T-helper 17 cell (primary cell): ENCODE measurements around the gene PCDH19. TPM values are rescaled to one million over a fixed set of nuclear protein-coding genes. Genes with fewer than 3 reads are reported as not detected.

Source experiments
- ATAC-seq: fragments of 150-1000 bp; cut with Tn5 transposase; 2 replicates; pipeline ENCODE4 v1.10.0; 2021; ENCODE audit warnings: mild to moderate bottlenecking, moderate library complexity
- DNase-seq, 3 donors: peaks; one replicate each; pipeline versions ENCODE4 v3.0.0 to v3.0.0-alpha.2; 2020 to 2021
- H3K9me3 ChIP-seq: one replicate; pipeline ENCODE4 v1.7.0; 2013; ENCODE audit warnings: low read length, mild to moderate bottlenecking; ENCODE audit not compliant: control insufficient read depth, poor library complexity, severe bottlenecking
- H3K27ac Mint-ChIP-seq: one replicate; pipeline ENCODE4 v1.8.0; 2022; ENCODE audit warnings: mild to moderate bottlenecking, moderate library complexity, mixed read lengths
- H3K27me3 Mint-ChIP-seq: one replicate; pipeline ENCODE4 v1.8.0; 2022; ENCODE audit warnings: mixed read lengths
- H3K36me3 Mint-ChIP-seq: one replicate; pipeline ENCODE4 v1.8.0; 2022; ENCODE audit warnings: low read depth, mixed read lengths
- H3K4me1 Mint-ChIP-seq: one replicate; pipeline ENCODE4 v1.8.0; 2022; ENCODE audit warnings: mild to moderate bottlenecking, mixed read lengths
- H3K4me3 Mint-ChIP-seq: one replicate; pipeline ENCODE4 v1.8.0; 2022; ENCODE audit warnings: mild to moderate bottlenecking, moderate library complexity, mixed read lengths
- total RNA-seq, 4 donors: library from RNA in 2 of 4; stranded (reverse) in 2 of 4; gene quantifications; one replicate each; pipeline ENCODE4 v1.2.3 and lab custom pipeline; 2022 to 2026

PCDH19 gene
- total RNA-seq, 2 donors from 2014 or later, result 0.03 TPM; not detected in 1

- no peaks in the 10 kb centered on the region for H3K4me1 Mint-ChIP-seq
- H3K36me3 Mint-ChIP-seq, result no peaks in the 10 kb centered on the region
- no peak for ATAC-seq
- no peaks in the 10 kb centered on the region for H3K27me3 Mint-ChIP-seq
- no peak overlapping the region for H3K27ac Mint-ChIP-seq
- DNase-seq, result no peak
- H3K9me3 ChIP-seq, result no peaks in the 10 kb centered on the region
- no peak overlapping the region for H3K4me3 Mint-ChIP-seq
Observed at GRCh38 chrX:100299559-100299958, 110.5 kb downstream of the PCDH19 start.

GRCh38 chrX:100297728-100298127, 112.3 kb downstream of the PCDH19 start:
- H3K36me3 Mint-ChIP-seq, result no peaks in the 10 kb centered on the region
- H3K4me3 Mint-ChIP-seq, result no peak overlapping the region
- ATAC-seq, result no peak

GRCh38 chrX:100296183-100296753, 113.8 kb downstream of the PCDH19 start:
- Mint-ChIP-seq H3K27ac (no peak overlapping the region), H3K27me3 (no peaks in the 10 kb centered on the region)
- ATAC-seq, result no peak

More at GRCh38 chrX:100297728-100298127, 112.3 kb downstream of the PCDH19 start:
- H3K27me3 Mint-ChIP-seq, result no peaks in the 10 kb centered on the region
- no peaks in the 10 kb centered on the region for H3K9me3 ChIP-seq
- DNase-seq, result no peak
- no peak overlapping the region for H3K27ac Mint-ChIP-seq
- H3K4me1 Mint-ChIP-seq, result no peaks in the 10 kb centered on the region

GRCh38 chrX:100294965-100295364, 115.1 kb downstream of the PCDH19 start:
- no peak for ATAC-seq
- no peak for DNase-seq
- Mint-ChIP-seq H3K4me1 (no peaks in the 10 kb centered on the region), H3K27ac (no peak overlapping the region), H3K4me3 (no peak overlapping the region), H3K36me3 (no peaks in the 10 kb centered on the region), H3K27me3 (no peaks in the 10 kb centered on the region)
- H3K9me3 ChIP-seq, result no peaks in the 10 kb centered on the region

More at GRCh38 chrX:100296183-100296753, 113.8 kb downstream of the PCDH19 start:
- DNase-seq, result no peak
- H3K9me3 ChIP-seq, result no peaks in the 10 kb centered on the region
- no peaks in the 10 kb centered on the region for H3K36me3 Mint-ChIP-seq
- H3K4me1 Mint-ChIP-seq, result no peaks in the 10 kb centered on the region
- no peak overlapping the region for H3K4me3 Mint-ChIP-seq

GRCh38 chrX:100289066-100289558, 121.0 kb downstream of the PCDH19 start:
- Mint-ChIP-seq H3K4me1 (no peaks in the 10 kb centered on the region), H3K27ac (no peak overlapping the region), H3K4me3 (no peak overlapping the region), H3K27me3 (no peaks in the 10 kb centered on the region), H3K36me3 (no peaks in the 10 kb centered on the region)
- ATAC-seq (no peak), DNase-seq (no peak)
- H3K9me3 ChIP-seq, result no peaks in the 10 kb centered on the region

GRCh38 chrX:100277231-100277630, 132.8 kb downstream of the PCDH19 start:
- H3K27ac Mint-ChIP-seq, result no peak overlapping the region
- no peaks in the 10 kb centered on the region for H3K27me3 Mint-ChIP-seq
- H3K4me3 Mint-ChIP-seq, result no peak overlapping the region
- no peaks in the 10 kb centered on the region for H3K9me3 ChIP-seq
- DNase-seq (no peak), ATAC-seq (no peak)
- no peaks in the 10 kb centered on the region for H3K36me3 Mint-ChIP-seq
- H3K4me1 Mint-ChIP-seq, result no peaks in the 10 kb centered on the region

- Mint-ChIP-seq H3K36me3 (no peaks in the 10 kb centered on the region), H3K4me1 (no peaks in the 10 kb centered on the region), H3K27ac (no peak overlapping the region), H3K27me3 (no peaks in the 10 kb centered on the region), H3K4me3 (no peak overlapping the region)
- no peaks in the 10 kb centered on the region for H3K9me3 ChIP-seq
- no peak for DNase-seq
- no peak for ATAC-seq
Observed at GRCh38 chrX:100274916-100275315, 135.2 kb downstream of the PCDH19 start.

- no peaks in the 10 kb centered on the region for H3K4me1 Mint-ChIP-seq
- no peak overlapping the region for H3K27ac Mint-ChIP-seq
- no peaks in the 10 kb centered on the region for H3K9me3 ChIP-seq
- H3K36me3 Mint-ChIP-seq, result no peaks in the 10 kb centered on the region
- ATAC-seq (no peak), DNase-seq (no peak)
- no peaks in the 10 kb centered on the region for H3K27me3 Mint-ChIP-seq
- H3K4me3 Mint-ChIP-seq, result no peak overlapping the region
Observed at GRCh38 chrX:100265179-100265578, 144.9 kb downstream of the PCDH19 start.

- H3K9me3 ChIP-seq, result no peaks in the 10 kb centered on the region
- no peak overlapping the region for H3K4me3 Mint-ChIP-seq
- no peak overlapping the region for H3K27ac Mint-ChIP-seq
- H3K27me3 Mint-ChIP-seq, result no peaks in the 10 kb centered on the region
- H3K36me3 Mint-ChIP-seq, result no peaks in the 10 kb centered on the region
- ATAC-seq (no peak), DNase-seq (no peak)
- H3K4me1 Mint-ChIP-seq, result no peaks in the 10 kb centered on the region
Observed at GRCh38 chrX:100264200-100264599, 145.9 kb downstream of the PCDH19 start.

GRCh38 chrX:100263650-100264049, 146.4 kb downstream of the PCDH19 start:
- Mint-ChIP-seq H3K4me3 (no peak overlapping the region), H3K36me3 (no peaks in the 10 kb centered on the region), H3K27ac (no peak overlapping the region), H3K27me3 (no peaks in the 10 kb centered on the region), H3K4me1 (no peaks in the 10 kb centered on the region)
- ATAC-seq (no peak), DNase-seq (no peak)
- no peaks in the 10 kb centered on the region for H3K9me3 ChIP-seq

- Mint-ChIP-seq H3K4me1 (no peaks in the 10 kb centered on the region), H3K27me3 (no peaks in the 10 kb centered on the region), H3K36me3 (no peaks in the 10 kb centered on the region), H3K4me3 (no peak overlapping the region), H3K27ac (no peak overlapping the region)
- ATAC-seq, result no peak
- H3K9me3 ChIP-seq, result no peaks in the 10 kb centered on the region
- no peak for DNase-seq
Observed at GRCh38 chrX:100248885-100249493, 161.1 kb downstream of the PCDH19 start.

- H3K27me3 Mint-ChIP-seq, result no peaks in the 10 kb centered on the region
- no peaks in the 10 kb centered on the region for H3K4me1 Mint-ChIP-seq
- no peaks in the 10 kb centered on the region for H3K36me3 Mint-ChIP-seq
- no peak overlapping the region for H3K27ac Mint-ChIP-seq
- DNase-seq (no peak), ATAC-seq (no peak)
- no peaks in the 10 kb centered on the region for H3K9me3 ChIP-seq
- no peak overlapping the region for H3K4me3 Mint-ChIP-seq
Observed at GRCh38 chrX:100247826-100248225, 162.2 kb downstream of the PCDH19 start.

GRCh38 chrX:100244681-100245080, 165.4 kb downstream of the PCDH19 start:
- no peaks in the 10 kb centered on the region for H3K36me3 Mint-ChIP-seq
- H3K4me3 Mint-ChIP-seq, result no peak overlapping the region
- H3K4me1 Mint-ChIP-seq, result no peaks in the 10 kb centered on the region
- ATAC-seq, result no peak
- no peak for DNase-seq
- H3K27ac Mint-ChIP-seq, result no peak overlapping the region
- H3K27me3 Mint-ChIP-seq, result no peaks in the 10 kb centered on the region
- H3K9me3 ChIP-seq, result no peaks in the 10 kb centered on the region
